Adrenal gland (tissue), 12 donors: ENCODE results near the gene NCBP1. TPM values are rescaled to one million over a fixed set of nuclear protein-coding genes. Genes with fewer than 3 reads are reported as not detected.

ENCODE experiments used
- DNase-seq, 7 donors: peaks; one replicate each; pipeline ENCODE4 v3.0.0-alpha.2; 2019 to 2020
- H3K27ac ChIP-seq, 5 donors: fragments of 200-600 bp; sonication (generic) in 4 of 5; 1 replicate in 3 of 5; 2 replicates in 2 of 5; pipeline versions ENCODE4 v1.5.1 to v1.8.0; 2016 to 2020; ENCODE audit warnings: mild to moderate bottlenecking in 1 of 5
- H3K27me3 ChIP-seq: fragments of 200-600 bp; 2 replicates; pipeline ENCODE4 v1.8.0; 2021
- H3K36me3 ChIP-seq, 2 donors: fragments of 200-600 bp; replicated peaks in 1 of 2; 1 replicate in 1 of 2; 2 replicates in 1 of 2; pipeline versions ENCODE4 v1.5.1 to v1.8.0; 2018 to 2022
- H3K4me1 ChIP-seq, 2 donors: fragments of 200-600 bp; replicated peaks in 1 of 2; 1 replicate in 1 of 2; 2 replicates in 1 of 2; pipeline versions ENCODE4 v1.5.1 to v1.8.0; 2018 to 2021
- H3K4me3 ChIP-seq, 4 donors: fragments of 200-600 bp; sonication (generic) in 3 of 4; one replicate each; pipeline ENCODE4 v1.5.1; 2016 to 2018
- H3K9me3 ChIP-seq, 3 donors: fragments of 200-600 bp; sonication (generic) in 1 of 3; replicated peaks in 1 of 3; 1 replicate in 2 of 3; 2 replicates in 1 of 3; pipeline versions ENCODE4 v1.5.1 to v1.8.0; 2016 to 2021
- POLR2A ChIP-seq, 2 donors: fragments of 450-650 bp; IDR thresholded peaks; one replicate each; pipeline ENCODE4 v1.6.1; 2017; ENCODE audit warnings: antibody characterized with exemption in 2 of 2, mild to moderate bottlenecking in 2 of 2, moderate library complexity in 1 of 2
- WGBS, 4 donors: extraction: QIAGEN DNeasy Blood & Tissue Kit in 2 of 4; methylation state at CpG; one replicate each; pipeline versions ENCODE4 v1.1.5 to v1.1.7; 2013 to 2017; 5-methylcytosine and 5-hydroxymethylcytosine counted together
- intact Hi-C, 2 donors: fragments of 100-400 bp; cut with DNase I; formaldehyde crosslinking; loops; one replicate each; pipeline versions ENCODE4 v1.14.1 to v1.15.0; 2022 to 2023
- polyA plus RNA-seq, 3 donors: library from polyadenylated mRNA; stranded (reverse); fragments of 200-250 nt in 2 of 3; fragments of 350-450 nt in 1 of 3; fragmentation: Illumina TruSeq in 1 of 3; extraction: RNeasy Lipid Tissue Mini Kit (QIAGEN cat#74804) in 1 of 3; gene quantifications; one replicate each; pipeline ENCODE4 v1.2.3, GENCODE V29; 2013 to 2014
- total RNA-seq, 9 donors: library from RNA; depleted of rRNA in 4 of 9; stranded (reverse); fragments of >200 nt in 4 of 9; fragments of 120-200 nt in 1 of 9; fragmentation: NEBNext Ultra II Directional in 1 of 9; extraction: Animal tissue kit (Norgen Biotek cat#: 25700) in 1 of 9; gene quantifications; one replicate each; pipeline versions ENCODE4 v1.1.0 to v1.2.4, GENCODE V29; 2013 to 2023
- TF ChIP-seq, protein P1 (sequence below), 6 experiments: fragments of 450-650 bp in 4 of 6; fragments of 200-600 bp in 2 of 6; sonication (generic) in 1 of 6; IDR thresholded peaks; 1 replicate in 5 of 6; 2 replicates in 1 of 6; pipeline versions ENCODE4 v1.5.1 to v1.8.0; 2016 to 2021; ENCODE audit warnings: antibody characterized with exemption in 6 of 6, mild to moderate bottlenecking in 2 of 6, moderate library complexity in 1 of 6
- donor health status: healthy with polysubstance abuse.
- donor health status: Bipolar disorder and iron deficiency.
- donor health status: DM: yes; HTN: yes; CAD: no.
- donor health status: DM: no; HTN: no; CAD: no.
- donor health status: DM: no; HTN: no; CAD: no.
- donor health status: DM: yes; HTN: yes; CAD: no.

NCBP1 gene
- total and polyA plus RNA-seq, 12 donors, result 7.8 to 26.1 (median 18.5) TPM

DNA sequence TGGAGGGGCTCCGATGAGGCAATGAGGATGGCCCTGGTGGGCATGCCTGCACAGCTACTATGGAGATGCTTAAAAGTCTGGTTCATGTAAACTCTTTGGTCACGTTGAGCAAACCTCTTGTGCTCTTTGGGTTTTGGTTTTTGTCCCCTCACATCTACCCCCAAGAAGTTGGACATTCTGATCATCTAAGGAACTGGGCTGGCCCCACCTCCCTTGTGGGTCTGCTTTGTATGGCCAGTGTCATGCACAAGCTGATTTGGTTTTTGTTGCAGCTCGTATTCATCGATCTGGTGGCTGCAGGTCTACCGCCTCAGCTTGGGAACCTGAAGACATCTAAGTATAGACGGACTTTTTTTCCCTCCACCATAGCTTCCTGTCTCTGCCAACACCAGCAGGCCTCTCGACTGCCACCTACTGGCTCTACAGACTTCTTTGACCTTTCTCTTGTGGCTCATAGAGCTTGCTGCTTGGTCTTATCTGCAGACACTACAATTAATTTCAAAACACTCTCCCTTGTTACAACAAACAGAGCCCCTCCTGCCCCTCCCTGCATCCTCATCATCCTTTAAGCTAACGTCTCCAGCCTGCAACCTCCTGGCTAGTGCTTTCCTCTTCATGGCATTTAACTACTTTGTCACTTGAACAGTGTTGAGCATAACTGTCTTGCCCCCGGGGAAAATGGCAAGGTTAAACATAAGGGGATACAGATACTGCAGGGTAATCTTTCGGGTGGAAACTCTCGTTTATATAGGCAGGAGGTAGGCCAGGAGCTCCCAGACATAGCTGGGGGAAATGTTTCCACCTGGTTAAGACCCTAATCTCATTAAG lies 34.9 kb upstream of the NCBP1 start:
- TF ChIP-seq, protein P1, sequence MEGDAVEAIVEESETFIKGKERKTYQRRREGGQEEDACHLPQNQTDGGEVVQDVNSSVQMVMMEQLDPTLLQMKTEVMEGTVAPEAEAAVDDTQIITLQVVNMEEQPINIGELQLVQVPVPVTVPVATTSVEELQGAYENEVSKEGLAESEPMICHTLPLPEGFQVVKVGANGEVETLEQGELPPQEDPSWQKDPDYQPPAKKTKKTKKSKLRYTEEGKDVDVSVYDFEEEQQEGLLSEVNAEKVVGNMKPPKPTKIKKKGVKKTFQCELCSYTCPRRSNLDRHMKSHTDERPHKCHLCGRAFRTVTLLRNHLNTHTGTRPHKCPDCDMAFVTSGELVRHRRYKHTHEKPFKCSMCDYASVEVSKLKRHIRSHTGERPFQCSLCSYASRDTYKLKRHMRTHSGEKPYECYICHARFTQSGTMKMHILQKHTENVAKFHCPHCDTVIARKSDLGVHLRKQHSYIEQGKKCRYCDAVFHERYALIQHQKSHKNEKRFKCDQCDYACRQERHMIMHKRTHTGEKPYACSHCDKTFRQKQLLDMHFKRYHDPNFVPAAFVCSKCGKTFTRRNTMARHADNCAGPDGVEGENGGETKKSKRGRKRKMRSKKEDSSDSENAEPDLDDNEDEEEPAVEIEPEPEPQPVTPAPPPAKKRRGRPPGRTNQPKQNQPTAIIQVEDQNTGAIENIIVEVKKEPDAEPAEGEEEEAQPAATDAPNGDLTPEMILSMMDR (IDR thresholded peaks at IDR 0.05), result peak; percentile 75 to 85 (median 80)
- no peak for TF ChIP-seq POLR2A (IDR thresholded peaks at IDR 0.05)
- peak; percentile 79 to 95 (median 86) for DNase-seq
- Histone ChIP-seq H3K27ac (peak overlapping the region in 1 of 5 donors; percentile 40), H3K4me3 (no peak overlapping the region), H3K27me3 (no peaks in the 10 kb centered on the region), H3K9me3 (no peaks in the 10 kb centered on the region), H3K4me1 (peaks cover 14 to 40% of the 10 kb centered on the region in 2 donors), H3K36me3 (peaks cover 0 to 62% of the 10 kb centered on the region in 2 donors)
- WGBS, 4 donors, result 24 to 27% (median 24%) methylated on average over 11 of the region's 11 CpGs
- intact Hi-C loops, result loop anchor here in 1 of 2 donors (2.0 kb wide), 1 partner anchor 38 kb away; no protein-coding TSS in a partner anchor

DNA sequence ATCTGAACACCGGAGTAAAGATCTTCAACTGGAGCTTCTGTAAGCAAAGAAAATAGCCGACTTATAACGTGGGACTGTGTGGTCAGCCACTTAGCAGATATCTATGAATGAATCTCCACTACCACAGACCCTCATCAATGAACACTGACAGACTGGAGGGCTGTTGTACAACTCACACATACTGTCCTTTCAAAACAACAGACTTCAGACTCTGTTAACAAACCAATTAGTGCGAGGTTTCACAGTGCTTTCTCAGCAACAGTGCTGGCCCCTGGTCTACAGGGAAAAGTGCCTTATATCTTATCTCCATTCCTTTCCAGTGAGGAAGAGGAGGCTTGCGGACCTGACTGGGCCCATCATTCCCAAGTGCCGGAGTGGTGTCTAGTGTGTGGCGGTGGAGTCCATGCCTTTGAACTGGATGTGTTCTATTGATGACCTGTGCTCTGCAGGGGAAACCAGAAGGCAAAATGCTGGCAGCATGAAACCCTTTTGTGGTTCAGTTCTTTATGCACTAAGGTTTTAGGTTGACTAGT lies 34.2 kb upstream of the NCBP1 start:
- Histone ChIP-seq H3K36me3 (peaks cover 0 to 65% of the 10 kb centered on the region in 2 donors), H3K9me3 (no peaks in the 10 kb centered on the region), H3K27ac (peak overlapping the region in 3 of 5 donors; percentile 40 to 83 (median 46)), H3K4me1 (peaks cover 14 to 40% of the 10 kb centered on the region in 2 donors), H3K27me3 (no peaks in the 10 kb centered on the region), H3K4me3 (no peak overlapping the region)
- DNase-seq, result no peak
- TF ChIP-seq, protein P1 (IDR thresholded peaks at IDR 0.05), result no peak
- TF ChIP-seq POLR2A (IDR thresholded peaks at IDR 0.05), result no peak
- WGBS, 4 donors, result 75 to 81% (median 78%) methylated on average over 7 of the region's 7 CpGs
- intact Hi-C loops, result loop anchor here in 1 of 2 donors (2.0 kb wide), 1 partner anchor 39 kb away; no protein-coding TSS in a partner anchor

DNA sequence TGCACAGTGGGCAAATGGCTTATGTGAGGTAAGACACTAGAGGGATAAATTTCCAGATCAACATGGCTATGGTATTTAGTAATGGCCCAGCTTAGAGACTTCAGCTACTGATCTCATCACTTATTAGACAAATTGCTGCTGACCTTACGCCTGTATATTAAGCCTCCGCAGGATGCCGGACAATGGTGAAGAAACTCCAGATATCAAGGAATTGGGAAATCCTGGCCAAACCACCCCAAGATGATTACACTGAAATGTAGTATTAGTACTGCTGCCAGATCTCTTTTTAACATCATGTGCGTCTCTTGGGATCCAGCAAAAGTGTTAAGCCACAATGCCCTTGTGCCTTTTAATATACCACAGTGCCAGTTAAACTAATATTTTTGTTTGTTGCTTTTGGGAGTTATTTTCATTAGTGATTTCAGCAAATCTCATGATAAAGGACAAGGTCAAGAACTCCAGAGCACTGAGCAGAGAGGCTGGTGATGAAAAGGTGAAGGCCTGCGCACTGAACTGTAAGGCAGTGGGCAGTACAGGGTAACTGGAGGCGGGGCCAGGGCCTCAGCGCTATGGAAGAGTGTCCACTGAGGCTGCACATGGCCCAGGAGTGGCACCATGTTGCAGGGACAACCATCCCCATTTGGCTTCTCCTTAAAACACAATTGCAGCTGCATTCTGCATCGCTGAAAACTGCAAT lies 32.9 kb upstream of the NCBP1 start:
- DNase-seq, result peak in 4 of 7 donors; percentile 36 to 71 (median 42)
- intact Hi-C loops, result loop anchor here in 1 of 2 donors (5.0 kb wide), 1 partner anchor 133 kb away; no protein-coding TSS in a partner anchor
- Histone ChIP-seq H3K27ac (peak overlapping the region; percentile 10 to 83 (median 53)), H3K27me3 (no peaks in the 10 kb centered on the region), H3K36me3 (peaks cover 0 to 71% of the 10 kb centered on the region in 2 donors), H3K4me3 (no peak overlapping the region), H3K4me1 (peaks cover 14 to 40% of the 10 kb centered on the region in 2 donors), H3K9me3 (no peaks in the 10 kb centered on the region)
- WGBS, 4 donors, result 50 to 64% (median 57%) methylated on average over 8 of the region's 8 CpGs
- TF ChIP-seq, protein P1 (IDR thresholded peaks at IDR 0.05), result no peak
- TF ChIP-seq POLR2A (IDR thresholded peaks at IDR 0.05), result peak in 1 of 2 donors; percentile 8
